GM23248 (cell line): ENCODE measurements around the gene SCP2.

Experiments
- EZH2 ChIP-seq: fragments of 200-600 bp; sonication (generic); IDR thresholded peaks from 2 replicates; pipeline ENCODE4 v1.6.1; 2018; ENCODE audit warnings: antibody characterized with exemption, mild to moderate bottlenecking; ENCODE audit not compliant: insufficient read depth, poor library complexity, severe bottlenecking
- EZH2phosphoT487 ChIP-seq: fragments of 200-600 bp; sonication (generic); IDR thresholded peaks from 2 replicates; pipeline ENCODE4 v1.6.1; 2018; ENCODE audit warnings: antibody characterized with exemption, moderate library complexity, mild to moderate bottlenecking, low read depth; ENCODE audit not compliant: insufficient read depth

GRCh38 chr1:53025034-53025768 is 98.1 kb downstream of the SCP2 start:
- no peak for TF ChIP-seq EZH2phosphoT487
- no peak for TF ChIP-seq EZH2
